ENCODE results near the gene SNAI1.

The SNAI1 gene

GRCh38 chr20:50036703-50037102 lies 53.9 kb downstream of the SNAI1 start:
- no peak for TF ChIP-seq YY1 (IDR thresholded peaks at IDR 0.05; ENCODE audit: low read depth)
- no peak for TF ChIP-seq FOXM1 (IDR thresholded peaks at IDR 0.05; ENCODE audit: borderline replicate concordance, low read depth)
- TF ChIP-seq, protein P1, sequence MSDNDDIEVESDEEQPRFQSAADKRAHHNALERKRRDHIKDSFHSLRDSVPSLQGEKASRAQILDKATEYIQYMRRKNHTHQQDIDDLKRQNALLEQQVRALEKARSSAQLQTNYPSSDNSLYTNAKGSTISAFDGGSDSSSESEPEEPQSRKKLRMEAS (IDR thresholded peaks at IDR 0.05) = no peak
- no peak for TF ChIP-seq NFIC (IDR thresholded peaks at IDR 0.05)
- no peak for TF ChIP-seq TAF1 (IDR thresholded peaks at IDR 0.05; ENCODE audit: low read depth)
- TF ChIP-seq, protein P2, sequence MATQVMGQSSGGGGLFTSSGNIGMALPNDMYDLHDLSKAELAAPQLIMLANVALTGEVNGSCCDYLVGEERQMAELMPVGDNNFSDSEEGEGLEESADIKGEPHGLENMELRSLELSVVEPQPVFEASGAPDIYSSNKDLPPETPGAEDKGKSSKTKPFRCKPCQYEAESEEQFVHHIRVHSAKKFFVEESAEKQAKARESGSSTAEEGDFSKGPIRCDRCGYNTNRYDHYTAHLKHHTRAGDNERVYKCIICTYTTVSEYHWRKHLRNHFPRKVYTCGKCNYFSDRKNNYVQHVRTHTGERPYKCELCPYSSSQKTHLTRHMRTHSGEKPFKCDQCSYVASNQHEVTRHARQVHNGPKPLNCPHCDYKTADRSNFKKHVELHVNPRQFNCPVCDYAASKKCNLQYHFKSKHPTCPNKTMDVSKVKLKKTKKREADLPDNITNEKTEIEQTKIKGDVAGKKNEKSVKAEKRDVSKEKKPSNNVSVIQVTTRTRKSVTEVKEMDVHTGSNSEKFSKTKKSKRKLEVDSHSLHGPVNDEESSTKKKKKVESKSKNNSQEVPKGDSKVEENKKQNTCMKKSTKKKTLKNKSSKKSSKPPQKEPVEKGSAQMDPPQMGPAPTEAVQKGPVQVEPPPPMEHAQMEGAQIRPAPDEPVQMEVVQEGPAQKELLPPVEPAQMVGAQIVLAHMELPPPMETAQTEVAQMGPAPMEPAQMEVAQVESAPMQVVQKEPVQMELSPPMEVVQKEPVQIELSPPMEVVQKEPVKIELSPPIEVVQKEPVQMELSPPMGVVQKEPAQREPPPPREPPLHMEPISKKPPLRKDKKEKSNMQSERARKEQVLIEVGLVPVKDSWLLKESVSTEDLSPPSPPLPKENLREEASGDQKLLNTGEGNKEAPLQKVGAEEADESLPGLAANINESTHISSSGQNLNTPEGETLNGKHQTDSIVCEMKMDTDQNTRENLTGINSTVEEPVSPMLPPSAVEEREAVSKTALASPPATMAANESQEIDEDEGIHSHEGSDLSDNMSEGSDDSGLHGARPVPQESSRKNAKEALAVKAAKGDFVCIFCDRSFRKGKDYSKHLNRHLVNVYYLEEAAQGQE (IDR thresholded peaks at IDR 0.05; ENCODE audit: low read depth) = no peak
- no peak for TF ChIP-seq EGR1 (IDR thresholded peaks at IDR 0.05)
- TF ChIP-seq USF1 (IDR thresholded peaks at IDR 0.05) = no peak
- no peak for TF ChIP-seq CREB1 (IDR thresholded peaks at IDR 0.05; ENCODE audit: low read depth)
- no peak for TF ChIP-seq EP300 (IDR thresholded peaks at IDR 0.05; ENCODE audit: borderline replicate concordance)

GRCh38 chr20:50037123-50037522 lies 54.3 kb downstream of the SNAI1 start:
- no peak for TF ChIP-seq FOXM1 (IDR thresholded peaks at IDR 0.05; ENCODE audit: borderline replicate concordance, low read depth)
- no peak for TF ChIP-seq TEAD4 (IDR thresholded peaks at IDR 0.05)
- TF ChIP-seq EGR1 (IDR thresholded peaks at IDR 0.05) = no peak
- TF ChIP-seq ZBTB7A (IDR thresholded peaks at IDR 0.05; ENCODE audit: low read depth) = no peak
- no peak for TF ChIP-seq NFIC (IDR thresholded peaks at IDR 0.05)
- TF ChIP-seq TAF1 (IDR thresholded peaks at IDR 0.05; ENCODE audit: low read depth) = no peak
- TF ChIP-seq CREB1 (IDR thresholded peaks at IDR 0.05; ENCODE audit: low read depth) = no peak
- no peak for TF ChIP-seq EP300 (IDR thresholded peaks at IDR 0.05; ENCODE audit: borderline replicate concordance)
- TF ChIP-seq, protein P1 (IDR thresholded peaks at IDR 0.05) = no peak
- no peak for TF ChIP-seq TCF12 (IDR thresholded peaks at IDR 0.05; ENCODE audit: low read depth)
- no peak for TF ChIP-seq CEBPB (IDR thresholded peaks at IDR 0.05)
- TF ChIP-seq, protein P2 (IDR thresholded peaks at IDR 0.05; ENCODE audit: low read depth) = no peak
- TF ChIP-seq YY1 (IDR thresholded peaks at IDR 0.05; ENCODE audit: low read depth) = no peak
- TF ChIP-seq USF1 (IDR thresholded peaks at IDR 0.05) = no peak
- TF ChIP-seq RAD21 (IDR thresholded peaks at IDR 0.05; ENCODE audit: low read depth) = no peak

DNA sequence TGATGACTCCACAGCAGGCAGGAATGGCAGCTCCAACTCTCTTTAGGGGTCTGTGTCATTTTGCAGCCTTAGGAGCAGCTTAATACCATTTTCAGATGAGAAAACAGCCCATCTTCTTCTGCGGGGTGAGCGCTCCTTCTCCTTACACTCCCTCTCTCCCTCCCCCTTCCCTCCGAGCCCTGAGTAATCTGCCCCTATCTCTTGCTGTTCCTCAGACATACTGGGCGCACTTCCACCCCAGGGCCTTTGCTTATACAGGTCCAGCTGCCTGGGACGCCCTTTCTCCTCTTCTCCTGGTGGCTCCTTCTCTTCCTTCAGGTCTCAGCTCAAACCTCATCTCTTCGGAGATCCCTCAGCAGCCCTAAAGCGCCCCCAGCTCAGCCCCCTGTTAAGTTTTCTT lies 54.8 kb downstream of the SNAI1 start:
- no peak for TF ChIP-seq FOXM1 (IDR thresholded peaks at IDR 0.05; ENCODE audit: borderline replicate concordance, low read depth)
- TF ChIP-seq NFIC (IDR thresholded peaks at IDR 0.05) = no peak
- TF ChIP-seq USF1 (IDR thresholded peaks at IDR 0.05) = no peak
- no peak for TF ChIP-seq EP300 (IDR thresholded peaks at IDR 0.05; ENCODE audit: borderline replicate concordance)
- TF ChIP-seq EGR1 (IDR thresholded peaks at IDR 0.05) = no peak
- TF ChIP-seq TAF1 (IDR thresholded peaks at IDR 0.05; ENCODE audit: low read depth) = no peak
- no peak for TF ChIP-seq TEAD4 (IDR thresholded peaks at IDR 0.05)
- no peak for TF ChIP-seq YY1 (IDR thresholded peaks at IDR 0.05; ENCODE audit: low read depth)
- no peak for TF ChIP-seq CREB1 (IDR thresholded peaks at IDR 0.05; ENCODE audit: low read depth)
- TF ChIP-seq, protein P1 (IDR thresholded peaks at IDR 0.05) = no peak
- no peak for TF ChIP-seq TCF12 (IDR thresholded peaks at IDR 0.05; ENCODE audit: low read depth)
- TF ChIP-seq RAD21 (IDR thresholded peaks at IDR 0.05; ENCODE audit: low read depth) = no peak
- TF ChIP-seq CEBPB (IDR thresholded peaks at IDR 0.05) = no peak
- no peak for TF ChIP-seq ZBTB7A (IDR thresholded peaks at IDR 0.05; ENCODE audit: low read depth)
- TF ChIP-seq, protein P2 (IDR thresholded peaks at IDR 0.05; ENCODE audit: low read depth) = no peak

GRCh38 chr20:50038169-50038568 lies 55.4 kb downstream of the SNAI1 start:
- TF ChIP-seq CEBPB (IDR thresholded peaks at IDR 0.05) (no peak), TEAD4 (IDR thresholded peaks at IDR 0.05) (no peak), ZBTB7A (IDR thresholded peaks at IDR 0.05; ENCODE audit: low read depth) (no peak), NFIC (IDR thresholded peaks at IDR 0.05) (no peak), EGR1 (IDR thresholded peaks at IDR 0.05) (no peak), TAF1 (IDR thresholded peaks at IDR 0.05; ENCODE audit: low read depth) (no peak), CREB1 (IDR thresholded peaks at IDR 0.05; ENCODE audit: low read depth) (no peak), FOXM1 (IDR thresholded peaks at IDR 0.05; ENCODE audit: borderline replicate concordance, low read depth) (no peak), TCF12 (IDR thresholded peaks at IDR 0.05; ENCODE audit: low read depth) (no peak), RAD21 (IDR thresholded peaks at IDR 0.05; ENCODE audit: low read depth) (no peak)
- TF ChIP-seq, protein P2 (IDR thresholded peaks at IDR 0.05; ENCODE audit: low read depth) = no peak
- TF ChIP-seq, protein P1 (IDR thresholded peaks at IDR 0.05) = no peak
